RCC 7860 (cell line): ENCODE data around the gene RASA3.
"Not testable (repeated sequence)": the region's sequence is repeated elsewhere in the genome, so short reads cannot be mapped to it uniquely, and the experiment has no call there.

ENCODE experiments used
- DNase-seq: peaks from one replicate; pipeline ENCODE4 v3.0.0-alpha.2; 2015; ENCODE audit warnings: low spot score
- FAIRE-seq: peaks from 2 replicates; lab custom pipeline; 2012; peaks lifted over from hg19 to GRCh38; lab: Jason Lieb, UNC

RASA3 gene

GRCh38 chr13:114157869-114158495, 25.6 kb upstream of the RASA3 start:
- DNase-seq (no peak), FAIRE-seq (no peak)

GRCh38 chr13:114155926-114156883, 23.8 kb upstream of the RASA3 start:
- DNase-seq = no peak

GRCh38 chr13:114155320-114155719, 22.9 kb upstream of the RASA3 start:
- DNase-seq (no peak), FAIRE-seq (no peak)

More at GRCh38 chr13:114155926-114156883, 23.8 kb upstream of the RASA3 start:
- FAIRE-seq = no peak

- DNase-seq (no peak), FAIRE-seq (no peak)
These were observed 22.1 kb upstream of the RASA3 start for GRCh38 chr13:114154476-114154875.

- no peak for DNase-seq
- FAIRE-seq = no peak
These were observed 21.2 kb upstream of the RASA3 start for GRCh38 chr13:114153485-114154080.

GRCh38 chr13:114152831-114153371, 20.5 kb upstream of the RASA3 start:
- no peak for FAIRE-seq

GRCh38 chr13:114152285-114152645, 19.8 kb upstream of the RASA3 start:
- FAIRE-seq (no peak), DNase-seq (no peak)

More at GRCh38 chr13:114152831-114153371, 20.5 kb upstream of the RASA3 start:
- no peak for DNase-seq

GRCh38 chr13:114151565-114152284, 19.3 kb upstream of the RASA3 start:
- DNase-seq = no peak
- no peak for FAIRE-seq

GRCh38 chr13:114151031-114151430, 18.6 kb upstream of the RASA3 start:
- DNase-seq (no peak), FAIRE-seq (no peak)

- DNase-seq (no peak), FAIRE-seq (no peak)
These were observed 17.6 kb upstream of the RASA3 start for GRCh38 chr13:114149774-114150740.

- not testable (repeated sequence) for DNase-seq, FAIRE-seq
These were observed 16.5 kb upstream of the RASA3 start for GRCh38 chr13:114148886-114149285.

GRCh38 chr13:114148521-114148855, 16.1 kb upstream of the RASA3 start:
- no peak for FAIRE-seq
- no peak for DNase-seq

- no peak for FAIRE-seq
- DNase-seq = no peak
These were observed 15.5 kb upstream of the RASA3 start for GRCh38 chr13:114147803-114148520.

- no peak for DNase-seq
- no peak for FAIRE-seq
These were observed 14.2 kb upstream of the RASA3 start for GRCh38 chr13:114146629-114147028.

GRCh38 chr13:114146173-114146572, 13.8 kb upstream of the RASA3 start:
- FAIRE-seq = no peak
- no peak for DNase-seq

- DNase-seq = no peak
- no peak for FAIRE-seq
These were observed 13.3 kb upstream of the RASA3 start for GRCh38 chr13:114145722-114146121.

- FAIRE-seq = no peak
- DNase-seq = no peak
These were observed 12.8 kb upstream of the RASA3 start for GRCh38 chr13:114145256-114145655.

- FAIRE-seq = no peak
- DNase-seq = no peak
These were observed 12.3 kb upstream of the RASA3 start for GRCh38 chr13:114144606-114145244.
